Measurements from ENCODE around the gene NIT1. TPM values are rescaled to one million over a fixed set of nuclear protein-coding genes. Genes with fewer than 3 reads are reported as not detected.

The NIT1 gene
- total and polyA plus RNA-seq, 2 donors from 2014 or later = 42.3 to 91.5 TPM

GRCh38 chr1:161158316-161159010 is 40.6 kb downstream of the NIT1 start:
- FAIRE-seq = no peak
- peaks cover 0 to 18% (median 11%) of the 10 kb centered on the region in 3 donors for H3K4me1 ChIP-seq (ENCODE audit: control insufficient read depth in 2 of 3, insufficient read depth in 2 of 3, low read depth in 1 of 3, low read length in 3 of 3)
- no peaks in the 10 kb centered on the region for H3K9me3 ChIP-seq (ENCODE audit: control insufficient read depth in 2 of 3, insufficient read depth in 1 of 3, low read length in 3 of 3)
- H3K36me3 ChIP-seq (ENCODE audit: control insufficient read depth in 2 of 3, insufficient read depth in 3 of 3, low read length in 3 of 3) = peaks cover 0 to 7% (median 0%) of the 10 kb centered on the region in 3 donors
- no peak for TF ChIP-seq CTCF (IDR thresholded peaks at IDR 0.05; ENCODE audit: borderline replicate concordance, extremely low read depth, insufficient read depth)
- no peaks in the 10 kb centered on the region for H3K27me3 ChIP-seq (ENCODE audit: control insufficient read depth, insufficient read depth, low read length)
- H3K4me3 ChIP-seq (ENCODE audit: low read length in 3 of 3) = peak overlapping the region; percentile 69 to 87 (median 82)
- intact Hi-C loops (cut with DNase I) = no loop called here
- DNase-seq = no peak
- H3K9ac ChIP-seq (ENCODE audit: low read length in 3 of 3) = peak overlapping the region in 2 of 3 donors; percentile 81 to 95
- peak overlapping the region; percentile 38 to 94 for H3K27ac ChIP-seq (ENCODE audit: low read depth in 2 of 2, low read length in 2 of 2)

GRCh38 chr1:161159087-161159912 is 41.4 kb downstream of the NIT1 start, which contains the start of gene USP21:
Gene USP21 (plus strand): TSS chr1:161159500. CDS start chr1:161160641, 1,141 bp downstream.
- peak within 1 kb of the TSS; percentile 87 to 92 (median 88) for H3K4me3 ChIP-seq (ENCODE audit: low read length in 3 of 3)
- FAIRE-seq = no peak
- no peaks in the 10 kb centered on the region for H3K27me3 ChIP-seq (ENCODE audit: control insufficient read depth, insufficient read depth, low read length)
- TF ChIP-seq CTCF (IDR thresholded peaks at IDR 0.05; ENCODE audit: borderline replicate concordance, extremely low read depth, insufficient read depth) = no peak
- peak within 1 kb of the TSS; percentile 83 to 95 (median 83) for H3K9ac ChIP-seq (ENCODE audit: low read length in 3 of 3)
- H3K36me3 ChIP-seq (ENCODE audit: control insufficient read depth in 2 of 3, insufficient read depth in 3 of 3, low read length in 3 of 3) = peaks cover 4 to 8% (median 7%) of the 10 kb centered on the region in 3 donors
- H3K27ac ChIP-seq (ENCODE audit: low read depth in 2 of 2, low read length in 2 of 2) = peak within 1 kb of the TSS; percentile 83 to 94
- H3K9me3 ChIP-seq (ENCODE audit: control insufficient read depth in 2 of 3, insufficient read depth in 1 of 3, low read length in 3 of 3) = no peaks in the 10 kb centered on the region
- intact Hi-C loops (cut with DNase I) = no loop called here
- peaks cover 0 to 18% (median 11%) of the 10 kb centered on the region in 3 donors for H3K4me1 ChIP-seq (ENCODE audit: control insufficient read depth in 2 of 3, insufficient read depth in 2 of 3, low read depth in 1 of 3, low read length in 3 of 3)
- peak; percentile 95 to 98 (median 97) for DNase-seq

GRCh38 chr1:161159913-161160243 is 42.0 kb downstream of the NIT1 start:
- peak overlapping the region; percentile 87 to 92 (median 88) for H3K4me3 ChIP-seq (ENCODE audit: low read length in 3 of 3)
- peak overlapping the region; percentile 83 to 95 (median 83) for H3K9ac ChIP-seq (ENCODE audit: low read length in 3 of 3)
- H3K27me3 ChIP-seq (ENCODE audit: control insufficient read depth, insufficient read depth, low read length) = no peaks in the 10 kb centered on the region
- DNase-seq (no peak), FAIRE-seq (no peak)
- H3K9me3 ChIP-seq (ENCODE audit: control insufficient read depth in 2 of 3, insufficient read depth in 1 of 3, low read length in 3 of 3) = no peaks in the 10 kb centered on the region
- H3K4me1 ChIP-seq (ENCODE audit: control insufficient read depth in 2 of 3, insufficient read depth in 2 of 3, low read depth in 1 of 3, low read length in 3 of 3) = peaks cover 0 to 18% (median 11%) of the 10 kb centered on the region in 3 donors
- intact Hi-C loops (cut with DNase I) = no loop called here
- peaks cover 4 to 13% (median 8%) of the 10 kb centered on the region in 3 donors for H3K36me3 ChIP-seq (ENCODE audit: control insufficient read depth in 2 of 3, insufficient read depth in 3 of 3, low read length in 3 of 3)
- peak overlapping the region; percentile 83 to 94 for H3K27ac ChIP-seq (ENCODE audit: low read depth in 2 of 2, low read length in 2 of 2)
- TF ChIP-seq CTCF (IDR thresholded peaks at IDR 0.05; ENCODE audit: borderline replicate concordance, extremely low read depth, insufficient read depth) = no peak
